HCT116 (cell line): ENCODE data around the gene TAP1. TPM values are rescaled to one million over a fixed set of nuclear protein-coding genes. Genes with fewer than 3 reads are reported as not detected.

Experiments
- ATAC-seq: fragments of 200-7000 bp; cut with Tn5 transposase; 2 replicates; pipeline ENCODE4 v1.9.1; 2020; ENCODE audit warnings: mild to moderate bottlenecking, moderate library complexity
- BruUV-seq: library from RNA; stranded (reverse); fragments of 400-500 nt; replicated peaks from 2 replicates; lab custom pipeline; 2021; lab: Mats Ljungman, UMichigan
- CTCF ChIA-PET: fragments of 300-600 bp; sonication (Branson Sonifier 250); formaldehyde crosslinking; loops from one replicate; lab custom pipeline; 2021; ENCODE audit warnings: antibody characterized with exemption; lab: Charles Lee
- POLR2A ChIA-PET: fragments of 300-600, 350-600 bp; sonication (Branson Sonifier 250); formaldehyde crosslinking; loops from one replicate; lab custom pipeline; 2021; ENCODE audit warnings: antibody characterized with exemption; lab: Charles Lee
- RAD21 ChIA-PET, 2 experiments: fragments of 300-600 bp; sonication (Branson Sonifier 250); formaldehyde crosslinking; loops; one replicate each; lab custom pipeline; 2023; ENCODE audit warnings: low total read pairs in 2 of 2; ENCODE audit not compliant: uncharacterized antibody in 2 of 2, unreplicated experiment in 2 of 2, low non-redundant PET in 1 of 2; lab: Charles Lee
- DNase-seq: peaks from one replicate; pipeline ENCODE4 v3.0.0-alpha.2; 2010; ENCODE audit warnings: low read depth, low spot score
- H2AFZ ChIP-seq: fragments of 200-600 bp; shearing (Covaris generic), sonication (generic); 2 replicates; pipeline ENCODE4 v1.6.1; 2017; ENCODE audit warnings: low read depth, mixed run types, mixed read lengths, antibody characterized with exemption, low read length; ENCODE audit not compliant: poor library complexity, severe bottlenecking
- H3K27ac ChIP-seq: 2 replicates; pipeline ENCODE4 v1.5.1; 2012; ENCODE audit warnings: low read depth, low read length
- H3K27me3 ChIP-seq: fragments of 200-600 bp; sonication (generic); 2 replicates; pipeline ENCODE4 v1.6.1; 2016; ENCODE audit warnings: mixed run types, low read length, mixed read lengths; ENCODE audit not compliant: insufficient read depth
- H3K36me3 ChIP-seq, 2 experiments: fragments of 200-500 bp in 1 of 2; fragments of 200-600 bp in 1 of 2; sonication (Bioruptor generic) in 1 of 2; sonication (generic) in 1 of 2; 2 replicates each; pipeline versions ENCODE4 v1.5.1 to v1.6.1; 2014 to 2016; ENCODE audit warnings: low read length in 2 of 2, inconsistent platforms in 1 of 2, mixed read lengths in 1 of 2, mixed run types in 1 of 2; ENCODE audit not compliant: insufficient read depth in 2 of 2, control insufficient read depth in 1 of 2
- H3K4me1 ChIP-seq, 2 experiments: fragments of 200-600 bp in 1 of 2; sonication (generic) in 1 of 2; 2 replicates each; pipeline versions ENCODE4 v1.5.1 to v1.6.1; 2012 to 2017; ENCODE audit warnings: low read length in 2 of 2, inconsistent platforms in 1 of 2, mild to moderate bottlenecking in 1 of 2, mixed read lengths in 1 of 2, mixed run types in 1 of 2, moderate library complexity in 1 of 2; ENCODE audit not compliant: insufficient read depth in 2 of 2, control insufficient read depth in 1 of 2
- H3K4me2 ChIP-seq: fragments of 200-600 bp; sonication (generic); 2 replicates; pipeline ENCODE4 v1.6.1; 2017; ENCODE audit warnings: mixed run types, low read length, mixed read lengths
- H3K4me3 ChIP-seq, 2 experiments: fragments of 200-600 bp in 1 of 2; sonication (generic) in 1 of 2; replicated peaks in 1 of 2; 2 replicates each; pipeline ENCODE4 v1.5.1; 2011 to 2016; ENCODE audit warnings: low read length in 2 of 2, control low read depth in 1 of 2, low read depth in 1 of 2, mild to moderate bottlenecking in 1 of 2, mixed read lengths in 1 of 2, mixed run types in 1 of 2
- H3K79me2 ChIP-seq: fragments of 200-600 bp; sonication (generic); 2 replicates; pipeline ENCODE4 v1.6.1; 2017; ENCODE audit warnings: mild to moderate bottlenecking, mixed run types, low read length, moderate library complexity, mixed read lengths; ENCODE audit not compliant: insufficient read depth
- H3K9ac ChIP-seq: fragments of 200-600 bp; sonication (generic); 2 replicates; pipeline ENCODE4 v1.6.1; 2016; ENCODE audit warnings: low read length, mixed read lengths
- H3K9me2 ChIP-seq: fragments of 200-600 bp; sonication (generic), shearing (Covaris generic); 2 replicates; pipeline ENCODE4 v1.6.1; 2017; ENCODE audit warnings: mixed run types, mild to moderate bottlenecking, moderate library complexity; ENCODE audit not compliant: insufficient read depth
- H3K9me3 ChIP-seq, 2 experiments: fragments of 200-500 bp in 1 of 2; fragments of 200-600 bp in 1 of 2; sonication (Bioruptor generic) in 1 of 2; sonication (generic) in 1 of 2; 2 replicates each; pipeline ENCODE4 v1.6.1; 2014 to 2017; ENCODE audit warnings: low read length in 2 of 2, mixed read lengths in 2 of 2, inconsistent platforms in 1 of 2, low read depth in 1 of 2, mild to moderate bottlenecking in 1 of 2, mixed run types in 1 of 2, moderate library complexity in 1 of 2; ENCODE audit not compliant: control insufficient read depth in 1 of 2, insufficient read depth in 1 of 2
- H4K20me1 ChIP-seq: fragments of 200-600 bp; sonication (generic), shearing (Covaris generic); 2 replicates; pipeline ENCODE4 v1.6.1; 2017; ENCODE audit warnings: mixed run types, mild to moderate bottlenecking, moderate library complexity; ENCODE audit not compliant: insufficient read depth
- CBX3 ChIP-seq: IDR thresholded peaks from 2 replicates; pipeline ENCODE4 v1.6.1; 2012; ENCODE audit warnings: low read depth
- CTCF ChIP-seq, 3 experiments: fragments of 200-600 bp in 1 of 3; sonication (generic) in 1 of 3; IDR thresholded peaks in 2 of 3; conservative IDR thresholded peaks in 1 of 3; 2 replicates each; pipeline ENCODE4 v1.5.1; 2012 to 2017; ENCODE audit warnings: low read depth in 2 of 3, low read length in 2 of 3, antibody characterized with exemption in 1 of 3, borderline replicate concordance in 1 of 3, control low read depth in 1 of 3, mild to moderate bottlenecking in 1 of 3, mixed read lengths in 1 of 3, mixed run types in 1 of 3, moderate library complexity in 1 of 3; ENCODE audit not compliant: insufficient read depth in 1 of 3
- EGR1 ChIP-seq: IDR thresholded peaks from 2 replicates; pipeline ENCODE4 v1.6.1; 2012; ENCODE audit warnings: low read depth
- TCF7L2 ChIP-seq: IDR thresholded peaks from 2 replicates; pipeline ENCODE4 v1.7.0; 2011; ENCODE audit warnings: borderline replicate concordance, inconsistent platforms; ENCODE audit not compliant: insufficient read depth, insufficient read length; ENCODE audit errors: extremely low read depth
- ZBTB33 ChIP-seq: IDR thresholded peaks from 2 replicates; pipeline ENCODE4 v1.6.1; 2011; ENCODE audit warnings: mild to moderate bottlenecking, low read length, moderate library complexity; ENCODE audit not compliant: insufficient replicate concordance; ENCODE audit errors: extremely low read depth
- ZFX ChIP-seq: fragments of 450-650 bp; IDR thresholded peaks from 2 replicates; pipeline ENCODE4 v1.6.1; 2017
- intact Hi-C: fragments of 100-400 bp; cut with micrococcal nuclease; formaldehyde crosslinking; loops from 2 replicates; pipeline ENCODE4 v1.10.0; 2022
- total RNA-seq: library from RNA; stranded (reverse); gene quantifications from one replicate; pipeline ENCODE4 v1.2.1, GENCODE V29; 2021; ENCODE audit not compliant: unreplicated experiment

Gene TAP1
- total RNA-seq, 1 experiment from 2014 or later: 32.2 TPM

- no peak for DNase-seq
- H3K79me2 ChIP-seq: no peaks in the 10 kb centered on the region
- no peaks in the 10 kb centered on the region for H4K20me1 ChIP-seq
- no peak overlapping the region for H2AFZ ChIP-seq
- ATAC-seq: no peak
- no peaks in the 10 kb centered on the region for H3K27me3 ChIP-seq
- no peaks in the 10 kb centered on the region for H3K9me2 ChIP-seq
- CTCF ChIA-PET: no interaction called here
- no peak overlapping the region for H3K4me3 ChIP-seq
- no peak overlapping the region for H3K9ac ChIP-seq
- H3K27ac ChIP-seq: no peak overlapping the region
- no TSS peak for BruUV-seq
- H3K4me1 ChIP-seq: no peaks in the 10 kb centered on the region
- H3K36me3 ChIP-seq: peaks cover 12 to 41% of the 10 kb centered on the region in 2 experiments; a peak in 2 of 4 replicates
- POLR2A ChIA-PET: no interaction called here
- no peaks in the 10 kb centered on the region for H3K9me3 ChIP-seq
- intact Hi-C loops: no loop called here
- RAD21 ChIA-PET: no interaction called here
- TF ChIP-seq CBX3 (no peak), CTCF (IDR thresholded peaks at IDR 0.05 in 2 of 3, conservative IDR thresholded peaks at IDR 0.05 in 1 of 3; ENCODE audit: borderline replicate concordance in 1 of 3, insufficient read depth in 1 of 3, low read depth in 2 of 3, low read length in 2 of 3) (no peak), ZBTB33 (no peak), TCF7L2 (no peak), EGR1 (no peak), ZFX (no peak)
- H3K4me2 ChIP-seq: no peak overlapping the region
Measured at GRCh38 chr6:32829495-32829894, 24.0 kb downstream of the TAP1 start.
